Endothelial cell of umbilical vein (primary cell): ENCODE data around the gene AQP1. TPM values are rescaled to one million over a fixed set of nuclear protein-coding genes. Genes with fewer than 3 reads are reported as not detected.

Source experiments
- BruUV-seq: library from RNA; stranded (reverse); fragments of 400-500 nt; replicated peaks from 2 replicates; lab custom pipeline; 2021; lab: Mats Ljungman, UMichigan
- CTCF ChIA-PET: fragments of 300-600, 350-600 bp; sonication (Branson Sonifier 250); formaldehyde crosslinking; loops from one replicate; lab custom pipeline; 2021; ENCODE audit warnings: antibody characterized with exemption, inconsistent platforms; lab: Charles Lee
- POLR2A ChIA-PET: fragments of 300-600, 350-600 bp; sonication (Branson Sonifier 250); formaldehyde crosslinking; loops from one replicate; lab custom pipeline; 2021; ENCODE audit warnings: antibody characterized with exemption, inconsistent platforms; lab: Charles Lee
- DNase-seq: peaks from one replicate; pipeline ENCODE4 v3.0.0-alpha.2; 2011; ENCODE audit warnings: low read depth, low spot score
- FAIRE-seq: peaks from 2 replicates; lab custom pipeline; 2011; peaks lifted over from hg19 to GRCh38; lab: Jason Lieb, UNC
- H2AFZ ChIP-seq: 2 replicates; pipeline ENCODE4 v1.6.0; 2012; ENCODE audit warnings: low read depth, low read length, control low read depth, inconsistent platforms
- H3K27ac ChIP-seq: 2 replicates; pipeline ENCODE4 v1.5.1; 2011; ENCODE audit warnings: low read depth, mild to moderate bottlenecking, control low read depth, low read length, moderate library complexity; ENCODE audit not compliant: insufficient read depth
- H3K27me3 ChIP-seq, 2 experiments: 2 replicates each; pipeline versions ENCODE4 v1.6.0 to v1.6.1; 2011; ENCODE audit warnings: low read length in 2 of 2, mixed read lengths in 1 of 2; ENCODE audit not compliant: control insufficient read depth in 2 of 2, insufficient read depth in 2 of 2
- H3K36me3 ChIP-seq, 2 experiments: 2 replicates in 1 of 2; 3 replicates in 1 of 2; pipeline ENCODE4 v1.5.1; 2011; ENCODE audit warnings: low read length in 2 of 2, mild to moderate bottlenecking in 1 of 2, moderate library complexity in 1 of 2; ENCODE audit not compliant: control insufficient read depth in 2 of 2, insufficient read depth in 2 of 2; ENCODE audit errors: extremely low read depth in 1 of 2
- H3K4me1 ChIP-seq: 3 replicates; pipeline ENCODE4 v1.5.1; 2011; ENCODE audit warnings: mild to moderate bottlenecking, low read length; ENCODE audit not compliant: control insufficient read depth, insufficient read depth; ENCODE audit errors: extremely low read depth
- H3K4me2 ChIP-seq: 2 replicates; pipeline ENCODE4 v1.6.1; 2011; ENCODE audit warnings: low read length, control low read depth, mixed read lengths; ENCODE audit not compliant: insufficient read depth
- H3K4me3 ChIP-seq, 3 experiments: fragments of 200-600 bp in 1 of 3; sonication (generic), shearing (Covaris generic) in 1 of 3; replicated peaks in 1 of 3; 2 replicates each; pipeline ENCODE4 v1.5.1; 2011 to 2016; ENCODE audit warnings: control low read depth in 3 of 3, low read length in 3 of 3, mild to moderate bottlenecking in 2 of 3, inconsistent platforms in 1 of 3, low read depth in 1 of 3, moderate library complexity in 1 of 3; ENCODE audit not compliant: insufficient read depth in 1 of 3
- H3K79me2 ChIP-seq: 2 replicates; pipeline ENCODE4 v1.6.0; 2012; ENCODE audit warnings: low read length, inconsistent platforms; ENCODE audit not compliant: control insufficient read depth, insufficient read depth
- H3K9ac ChIP-seq: replicated peaks from 2 replicates; pipeline ENCODE3; 2011; ENCODE audit warnings: low read length, control low read depth; ENCODE audit not compliant: insufficient read depth; ENCODE audit errors: extremely low read depth
- H3K9me1 ChIP-seq: replicated peaks from 3 replicates; pipeline ENCODE4 v1.6.0; 2011; ENCODE audit warnings: mild to moderate bottlenecking, low read length; ENCODE audit not compliant: control insufficient read depth, insufficient read depth; ENCODE audit errors: extremely low read depth
- H3K9me3 ChIP-seq: replicated peaks from 2 replicates; pipeline ENCODE4 v1.5.1; 2012; ENCODE audit warnings: low read length, inconsistent platforms; ENCODE audit not compliant: control insufficient read depth, insufficient read depth
- H4K20me1 ChIP-seq: replicated peaks from 2 replicates; pipeline ENCODE3; 2011; ENCODE audit warnings: mild to moderate bottlenecking, low read length; ENCODE audit not compliant: control insufficient read depth, insufficient read depth; ENCODE audit errors: extremely low read depth
- CTCF ChIP-seq, 2 donors: IDR thresholded peaks; 1 replicate in 1 of 2; 2 replicates in 1 of 2; pipeline ENCODE4 v1.5.1; 2011; ENCODE audit warnings: low read length in 2 of 2, mild to moderate bottlenecking in 2 of 2, moderate library complexity in 2 of 2, control low read depth in 1 of 2, inconsistent platforms in 1 of 2, low read depth in 1 of 2; ENCODE audit not compliant: insufficient read depth in 1 of 2; ENCODE audit errors: extremely low read depth in 1 of 2
- EZH2 ChIP-seq: IDR thresholded peaks from 2 replicates; pipeline ENCODE4 v1.6.1; 2012; ENCODE audit warnings: borderline replicate concordance, low read depth, mild to moderate bottlenecking, moderate library complexity, low read length, inconsistent platforms; ENCODE audit not compliant: severe bottlenecking
- FOS ChIP-seq: IDR thresholded peaks from 2 replicates; pipeline ENCODE4 v1.6.1; 2011; ENCODE audit warnings: mild to moderate bottlenecking, low read length, moderate library complexity, borderline replicate concordance; ENCODE audit not compliant: insufficient read depth
- GATA2 ChIP-seq: IDR thresholded peaks from 2 replicates; pipeline ENCODE4 v1.7.0; 2011; ENCODE audit warnings: low read depth, mild to moderate bottlenecking, moderate library complexity, mixed read lengths, low read length; ENCODE audit not compliant: insufficient read length, insufficient read depth
- JUN ChIP-seq: IDR thresholded peaks from 2 replicates; pipeline ENCODE4 v1.6.1; 2011; ENCODE audit warnings: borderline replicate concordance, low read depth; ENCODE audit not compliant: insufficient read length, insufficient read depth
- MAX ChIP-seq: IDR thresholded peaks from 2 replicates; pipeline ENCODE4 v1.6.1; 2011; ENCODE audit not compliant: insufficient read depth, insufficient read length
- MYC ChIP-seq: IDR thresholded peaks from one replicate; pipeline ENCODE4 v1.6.1; 2011; ENCODE audit warnings: mild to moderate bottlenecking, low read depth, low read length
- POLR2A ChIP-seq: IDR thresholded peaks from 2 replicates; pipeline ENCODE4 v1.6.1; 2012; ENCODE audit warnings: low read depth, mild to moderate bottlenecking, control low read depth, low read length
- POLR2AphosphoS5 ChIP-seq: IDR thresholded peaks from 2 replicates; pipeline ENCODE4 v1.6.1; 2012; ENCODE audit warnings: low read depth, mild to moderate bottlenecking, control low read depth, low read length, moderate library complexity; ENCODE audit not compliant: insufficient read depth
- dilution Hi-C: fragments of 300-500 bp; cut with MboI; formaldehyde crosslinking; loops from one replicate; pipeline ENCODE4 v1.15.0; 2019; ENCODE audit warnings: low sequenced_read_pairs; ENCODE audit not compliant: extremely low pct_ligation_motif_present
- intact Hi-C: fragments of 100-400 bp; cut with micrococcal nuclease; formaldehyde crosslinking; loops from one replicate; pipeline ENCODE4 v1.10.0; 2022
- polyA plus RNA-seq, 4 experiments: library from polyadenylated mRNA; depleted of rRNA in 3 of 4; stranded (reverse) in 3 of 4; unstranded in 1 of 4; fragments of >200 nt; gene quantifications; 2 replicates each; pipeline versions ENCODE4 v1.2.1 to v1.2.3, GENCODE V29; 2011 to 2012; ENCODE audit warnings: missing spikeins in 1 of 4
- total RNA-seq: library from RNA; stranded (reverse); gene quantifications from 2 replicates; pipeline ENCODE4 v1.2.3, GENCODE V29; 2021

AQP1 gene
- total and polyA plus RNA-seq, 2 donors (not counting 3 experiments of a cell fraction or from before 2014, with no cell fraction given), result 11.7 to 15.9 TPM

DNA sequence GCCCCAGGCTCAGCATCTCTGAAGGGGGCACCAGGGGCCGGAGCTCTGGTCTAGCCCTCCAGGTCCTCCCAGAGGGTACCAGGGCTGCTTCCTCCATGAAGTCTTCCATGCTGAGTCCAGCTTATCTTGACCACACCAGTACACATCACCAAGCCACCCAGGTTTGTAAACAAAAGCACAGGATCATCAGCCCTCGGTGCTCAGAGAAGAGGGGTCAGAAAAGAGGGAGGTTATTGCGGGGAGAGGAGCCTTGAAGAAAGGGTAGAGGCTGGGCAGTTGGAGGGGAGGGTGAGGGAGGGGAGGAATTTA, 23.9 kb downstream of the AQP1 start:
- no peaks in the 10 kb centered on the region for H3K4me1 ChIP-seq
- TF ChIP-seq POLR2AphosphoS5 (no peak), JUN (no peak), GATA2 (no peak), POLR2A (no peak), FOS (no peak), MYC (no peak), MAX (no peak), EZH2 (no peak), CTCF (IDR thresholded peaks at IDR 0.05; ENCODE audit: extremely low read depth in 1 of 2, insufficient read depth in 1 of 2, low read depth in 1 of 2, low read length in 2 of 2) (no peak)
- CTCF ChIA-PET, result interaction anchor here (1.4 to 3.3 kb wide), 5 partner anchors 16 to 187 kb away, joined by 5 to 15 read pairs (median 6); no protein-coding TSS in a partner anchor
- H3K9ac ChIP-seq, result no peak overlapping the region
- H3K4me3 ChIP-seq, result no peak overlapping the region
- no peaks in the 10 kb centered on the region for H4K20me1 ChIP-seq
- H3K4me2 ChIP-seq, result no peak overlapping the region
- no TSS peak for BruUV-seq
- FAIRE-seq (no peak), DNase-seq (no peak)
- no peaks in the 10 kb centered on the region for H3K9me1 ChIP-seq
- no peaks in the 10 kb centered on the region for H3K36me3 ChIP-seq
- dilution Hi-C loops (no loop called here), intact Hi-C loops (no loop called here)
- H3K27me3 ChIP-seq, result peaks cover 10 to 27% of the 10 kb centered on the region in 2 experiments
- H3K79me2 ChIP-seq, result no peaks in the 10 kb centered on the region
- H3K9me3 ChIP-seq, result no peaks in the 10 kb centered on the region
- no peak overlapping the region for H3K27ac ChIP-seq
- no peak overlapping the region for H2AFZ ChIP-seq
- POLR2A ChIA-PET, result interaction anchor here (0.7 kb wide), 1 partner anchor 51 kb away, joined by 13 read pairs; no protein-coding TSS in a partner anchor
